ENCODE measurements around the gene THOP1. TPM values are rescaled to one million over a fixed set of nuclear protein-coding genes. Genes with fewer than 3 reads are reported as not detected.

The THOP1 gene
- 40.4 TPM for total RNA-seq

GRCh38 chr19:2785244-2785997, at the start of gene THOP1:
THOP1 (plus strand) TSS chr19:2785503; CDS start chr19:2785663, 160 bp downstream.
- peak; percentile 98 for DNase-seq

GRCh38 chr19:2736550-2737190, 48.6 kb upstream of the THOP1 start:
- no peak for DNase-seq

GRCh38 chr19:2739602-2740313, 45.5 kb upstream of the THOP1 start, which contains the start of gene SLC39A3:
SLC39A3 (minus strand) TSS chr19:2740017; CDS start chr19:2737257, 2,760 bp downstream.
- DNase-seq = peak; percentile 96

- no peak for DNase-seq
Observed at GRCh38 chr19:2740314-2740656, 45.0 kb upstream of the THOP1 start.

GRCh38 chr19:2743099-2743498, 42.2 kb upstream of the THOP1 start:
- no peak for DNase-seq

GRCh38 chr19:2744113-2744512, 41.2 kb upstream of the THOP1 start:
- no peak for DNase-seq

- DNase-seq = no peak
Observed at GRCh38 chr19:2747349-2747748, 38.0 kb upstream of the THOP1 start.

- no peak for DNase-seq
Observed at GRCh38 chr19:2750808-2751437, 34.4 kb upstream of the THOP1 start.

GRCh38 chr19:2751438-2751830, 33.9 kb upstream of the THOP1 start:
- no peak for DNase-seq

GRCh38 chr19:2754659-2755447, 30.4 kb upstream of the THOP1 start:
- DNase-seq = no peak

GRCh38 chr19:2755448-2755705, 29.9 kb upstream of the THOP1 start:
- no peak for DNase-seq

GRCh38 chr19:2755811-2756210, 29.5 kb upstream of the THOP1 start:
- no peak for DNase-seq

- DNase-seq = no peak
Observed at GRCh38 chr19:2756477-2756876, 28.8 kb upstream of the THOP1 start.

GRCh38 chr19:2756921-2757881, 28.1 kb upstream of the THOP1 start:
- no peak for DNase-seq

- DNase-seq = no peak
Observed at GRCh38 chr19:2758601-2759313, 26.5 kb upstream of the THOP1 start.

GRCh38 chr19:2759362-2759761, 25.9 kb upstream of the THOP1 start:
- DNase-seq = no peak

GRCh38 chr19:2759965-2760364, 25.3 kb upstream of the THOP1 start:
- no peak for DNase-seq

GRCh38 chr19:2761309-2761677, 24.0 kb upstream of the THOP1 start:
- no peak for DNase-seq

GRCh38 chr19:2761876-2762782, 23.2 kb upstream of the THOP1 start:
- DNase-seq = no peak

All from occipital lobe (tissue), 2 donors.